Non-pigmented ciliary epithelial cell (primary cell): ENCODE measurements around the gene PTPRN2.
"Not testable (repeated sequence)": the region's sequence is repeated elsewhere in the genome, so short reads cannot be mapped to it uniquely, and the experiment has no call there.

ENCODE experiments used
- DNase-seq: peaks from one replicate; pipeline ENCODE4 v3.0.0-alpha.2; 2010; ENCODE audit warnings: low read depth

PTPRN2 gene

GRCh38 chr7:157947504-157947903 is 640.1 kb downstream of the PTPRN2 start:
- DNase-seq, result no peak

- no peak for DNase-seq
These were observed 641.1 kb downstream of the PTPRN2 start for GRCh38 chr7:157946398-157947060.

- DNase-seq, result no peak
These were observed 642.2 kb downstream of the PTPRN2 start for GRCh38 chr7:157945401-157945800.

GRCh38 chr7:157944734-157945291 is 642.8 kb downstream of the PTPRN2 start:
- DNase-seq, result no peak

GRCh38 chr7:157944051-157944450 is 643.6 kb downstream of the PTPRN2 start:
- no peak for DNase-seq

- no peak for DNase-seq
These were observed 644.1 kb downstream of the PTPRN2 start for GRCh38 chr7:157943561-157943960.

GRCh38 chr7:157941210-157941609 is 646.4 kb downstream of the PTPRN2 start:
- DNase-seq, result no peak

GRCh38 chr7:157940497-157940896 is 647.1 kb downstream of the PTPRN2 start:
- DNase-seq, result no peak

GRCh38 chr7:157938211-157938610 is 649.4 kb downstream of the PTPRN2 start:
- no peak for DNase-seq

GRCh38 chr7:157937406-157937805 is 650.2 kb downstream of the PTPRN2 start:
- DNase-seq, result no peak

GRCh38 chr7:157936976-157937375 is 650.6 kb downstream of the PTPRN2 start:
- no peak for DNase-seq

- DNase-seq, result not testable (repeated sequence)
These were observed 651.9 kb downstream of the PTPRN2 start for GRCh38 chr7:157935721-157936120.

GRCh38 chr7:157933219-157934155 is 654.1 kb downstream of the PTPRN2 start:
- DNase-seq, result not testable (repeated sequence)

GRCh38 chr7:157932498-157933218 is 655.0 kb downstream of the PTPRN2 start:
- DNase-seq, result no peak

GRCh38 chr7:157930926-157931466 is 656.6 kb downstream of the PTPRN2 start:
- DNase-seq, result no peak

- DNase-seq, result no peak
These were observed 657.2 kb downstream of the PTPRN2 start for GRCh38 chr7:157930441-157930840.

GRCh38 chr7:157929671-157930070 is 658.0 kb downstream of the PTPRN2 start:
- no peak for DNase-seq

- no peak for DNase-seq
These were observed 658.7 kb downstream of the PTPRN2 start for GRCh38 chr7:157928808-157929425.

- DNase-seq, result no peak
These were observed 659.3 kb downstream of the PTPRN2 start for GRCh38 chr7:157928171-157928794.

GRCh38 chr7:157927313-157927925 is 660.2 kb downstream of the PTPRN2 start:
- no peak for DNase-seq
